Activated CD4-positive, alpha-beta memory T cell treated with anti-CD3 and anti-CD28 coated beads for 36 hours (primary cell): Measurements from ENCODE around the gene TMEM37. TPM values are rescaled to one million over a fixed set of nuclear protein-coding genes. Genes with fewer than 3 reads are reported as not detected.

Experiments used
- CTCF ChIA-PET: fragments of 350-600 bp; sonication (Branson Sonifier 250); formaldehyde crosslinking; loops from one replicate; lab custom pipeline; 2021; ENCODE audit warnings: antibody characterized with exemption, inconsistent platforms; lab: Charles Lee
- POLR2A ChIA-PET: fragments of 350-600 bp; sonication (Branson Sonifier 250); formaldehyde crosslinking; loops from one replicate; lab custom pipeline; 2021; ENCODE audit warnings: antibody characterized with exemption; lab: Charles Lee
- DNase-seq: peaks from one replicate; pipeline ENCODE4 v3.0.0-alpha.2; 2020
- H3K27ac Mint-ChIP-seq: one replicate; pipeline ENCODE4 v1.8.0; 2021; ENCODE audit warnings: mixed read lengths
- H3K27me3 Mint-ChIP-seq: one replicate; pipeline ENCODE4 v1.8.0; 2021; ENCODE audit warnings: mixed read lengths
- H3K36me3 Mint-ChIP-seq: one replicate; pipeline ENCODE4 v1.8.0; 2021; ENCODE audit warnings: mixed read lengths
- H3K4me1 Mint-ChIP-seq: one replicate; pipeline ENCODE4 v1.8.0; 2021; ENCODE audit warnings: low read depth, mixed read lengths
- H3K4me3 Mint-ChIP-seq: one replicate; pipeline ENCODE4 v1.8.0; 2021; ENCODE audit warnings: mild to moderate bottlenecking, mixed read lengths
- H3K9me3 Mint-ChIP-seq: one replicate; pipeline ENCODE4 v1.8.0; 2021; ENCODE audit warnings: mixed read lengths
- intact Hi-C: fragments of 100-400 bp; cut with micrococcal nuclease; formaldehyde crosslinking; loops from one replicate; pipeline ENCODE4 v1.15.1; 2023
- total RNA-seq, 2 experiments: library from RNA; stranded (reverse); gene quantifications; one replicate each; pipeline ENCODE4 v1.2.3, GENCODE V29; 2021

Gene TMEM37
- total RNA-seq, 2 experiments from 2014 or later = not detected

DNA sequence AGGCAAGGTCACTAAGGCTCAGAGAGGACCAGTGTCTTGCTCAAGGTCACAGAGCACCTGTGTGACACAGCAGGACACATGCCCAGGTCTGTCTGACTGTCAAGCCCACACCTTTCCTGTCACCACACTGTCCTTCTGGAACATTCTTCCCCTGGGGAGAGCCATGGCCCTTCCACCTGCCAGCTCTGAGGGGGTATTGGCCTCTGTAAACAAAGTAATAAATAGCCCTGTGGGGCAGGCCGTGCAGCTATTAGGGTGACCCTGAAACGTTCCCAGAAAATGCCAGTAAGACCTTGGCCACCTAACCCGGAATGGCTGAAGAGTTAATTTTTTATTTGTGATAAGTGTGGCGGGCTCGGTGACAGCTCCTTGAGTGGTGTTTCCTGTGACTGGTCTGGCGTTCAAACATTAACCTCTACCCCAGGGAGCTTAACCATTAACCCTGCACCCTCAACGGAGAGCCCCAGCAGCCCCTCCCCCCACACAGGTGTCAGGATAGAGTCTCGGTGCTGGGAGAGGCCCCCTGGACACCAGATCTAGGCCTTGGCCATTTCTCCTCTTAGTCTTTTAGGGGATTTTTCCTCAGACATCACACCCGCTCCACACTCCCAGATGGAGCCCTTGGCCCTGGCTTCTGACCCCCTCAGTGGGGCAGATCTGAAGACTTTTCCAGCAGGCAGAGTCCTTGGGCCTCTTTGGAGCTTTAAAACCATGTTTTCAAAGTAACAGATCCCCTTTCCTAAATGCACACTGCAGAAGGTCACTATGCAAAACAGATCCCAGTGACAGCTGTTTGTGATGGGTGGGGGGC is 56.0 kb downstream of the TMEM37 start:
- CTCF ChIA-PET = interaction anchor here (4.2 kb wide), 1 partner anchor 11 kb away, joined by 21 read pairs; no protein-coding TSS in a partner anchor
- intact Hi-C loops = no loop called here

More for the DNA sequence above, 56.0 kb downstream of the TMEM37 start:
- H3K4me3 Mint-ChIP-seq = no peak overlapping the region
- no peaks in the 10 kb centered on the region for H3K4me1 Mint-ChIP-seq
- no peaks in the 10 kb centered on the region for H3K9me3 Mint-ChIP-seq
- peaks cover 1% of the 10 kb centered on the region for H3K27me3 Mint-ChIP-seq
- no peaks in the 10 kb centered on the region for H3K36me3 Mint-ChIP-seq
- POLR2A ChIA-PET = no interaction called here
- no peak overlapping the region for H3K27ac Mint-ChIP-seq
- no peak for DNase-seq

Other genes starting within 250 kb of the TMEM37 start
- gene STEAP3, start 208.0 kb upstream of the TMEM37 start, total RNA-seq = under 1 TPM; 0.12 to 0.17 TPM
- gene C2orf76, start 65.0 kb upstream of the TMEM37 start, total RNA-seq = 10 to 100 TPM; 10.5 to 11.5 TPM
- gene DBI, start 64.9 kb upstream of the TMEM37 start, total RNA-seq = 100 to 1,000 TPM; 149 to 150 TPM
- not detected for gene SCTR, start 92.6 kb downstream of the TMEM37 start, total RNA-seq
- not detected for gene CFAP221, start 112.6 kb downstream of the TMEM37 start, total RNA-seq
- gene TMEM177, start 247.3 kb downstream of the TMEM37 start, total RNA-seq = 10 to 100 TPM; 13.5 to 14.9 TPM